Transverse colon (tissue), 3 donors: ENCODE results near the gene C15orf39.

Experiments used
- CTCF ChIP-seq, 5 experiments: fragments of 200-600 bp in 3 of 5; fragments of 450-650 bp in 2 of 5; sonication (generic) in 3 of 5; IDR thresholded peaks; 1 replicate in 2 of 5; 2 replicates in 3 of 5; pipeline ENCODE4 v1.5.1; 2016 to 2017; ENCODE audit warnings: antibody characterized with exemption in 5 of 5, inconsistent platforms in 3 of 5, mild to moderate bottlenecking in 2 of 5, moderate library complexity in 1 of 5
- EP300 ChIP-seq: sonication (generic); formaldehyde crosslinking; IDR thresholded peaks from one replicate; pipeline ENCODE4 v1.6.1; 2017; ENCODE audit warnings: antibody characterized with exemption, low read depth
- POLR2A ChIP-seq: fragments of 450-650 bp; IDR thresholded peaks from one replicate; pipeline ENCODE4 v1.6.1; 2016; ENCODE audit warnings: antibody characterized with exemption, mild to moderate bottlenecking, moderate library complexity

- TF ChIP-seq CTCF (IDR thresholded peaks at IDR 0.05) (no peak), POLR2A (no peak), EP300 (no peak)
Observed at GRCh38 chr15:75217012-75217411, 15.3 kb downstream of the C15orf39 start.
